ENCODE data around the gene PSMD9.

PSMD9 gene

DNA sequence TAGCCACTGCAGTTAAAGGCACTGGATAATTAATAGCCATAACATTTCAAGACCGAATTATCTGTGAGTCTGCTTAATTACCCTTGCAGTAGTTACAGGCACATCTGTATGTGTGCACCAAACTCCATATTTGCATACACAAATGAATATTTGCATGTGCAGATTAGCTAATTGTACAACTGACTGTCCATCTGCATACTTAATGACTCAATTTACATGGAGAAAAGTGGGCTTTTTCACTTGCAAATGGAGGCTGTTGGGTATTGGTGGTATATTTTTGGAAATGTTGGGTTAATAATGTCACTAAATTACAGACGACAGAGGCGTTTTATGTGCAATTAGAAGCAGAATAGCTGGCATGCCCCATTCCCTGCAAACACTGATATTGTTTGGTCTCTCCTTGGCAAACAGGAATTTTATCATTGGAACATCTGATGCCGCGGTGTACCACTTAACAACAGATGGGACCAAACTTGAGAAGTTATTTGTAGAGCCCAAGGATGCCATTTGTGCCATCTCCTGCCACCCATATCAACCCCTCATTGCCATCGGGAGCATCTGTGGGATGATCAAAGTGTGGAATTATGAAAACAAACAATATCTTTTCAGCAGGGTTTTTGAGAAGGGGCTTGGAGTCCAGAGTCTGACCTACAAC, 69.4 kb downstream of the PSMD9 start:
- DNase-seq = no peak

DNA sequence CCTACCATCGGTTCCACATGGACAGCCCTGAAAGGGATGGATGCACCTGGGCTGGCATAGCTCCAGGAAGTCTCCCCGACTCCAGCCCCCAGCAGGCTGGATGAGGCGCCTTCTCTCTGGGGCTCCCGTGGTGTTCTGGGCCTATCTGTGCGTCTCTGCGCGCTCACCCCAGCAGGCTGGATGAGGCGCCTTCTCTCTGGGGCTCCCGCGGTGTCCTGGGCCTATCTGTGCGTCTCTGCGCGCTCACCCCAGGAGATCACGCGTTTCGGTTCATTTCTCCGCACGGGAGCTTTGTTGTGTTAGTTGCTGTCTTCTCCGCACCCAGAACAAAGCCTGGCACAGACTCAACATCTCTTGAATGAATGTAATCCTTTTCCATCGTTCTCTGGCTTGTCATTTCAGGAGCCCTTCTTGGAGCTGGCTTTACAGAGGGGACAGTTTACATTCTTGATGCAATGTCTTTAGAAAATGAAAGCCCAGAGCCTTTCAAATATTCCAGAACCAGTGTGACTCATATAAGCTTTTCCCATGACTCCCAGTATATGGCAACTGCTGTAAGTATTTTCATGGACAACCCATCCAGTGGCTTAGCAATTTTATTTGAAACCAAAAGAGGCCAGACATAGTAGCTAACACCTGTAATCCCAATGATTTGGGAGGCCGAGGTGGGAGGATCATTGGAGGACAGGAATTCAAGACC, 70.1 kb downstream of the PSMD9 start:
- no peak for DNase-seq

- no peak for DNase-seq
These were observed 72.0 kb downstream of the PSMD9 start for GRCh38 chr12:121960541-121960940.

DNA sequence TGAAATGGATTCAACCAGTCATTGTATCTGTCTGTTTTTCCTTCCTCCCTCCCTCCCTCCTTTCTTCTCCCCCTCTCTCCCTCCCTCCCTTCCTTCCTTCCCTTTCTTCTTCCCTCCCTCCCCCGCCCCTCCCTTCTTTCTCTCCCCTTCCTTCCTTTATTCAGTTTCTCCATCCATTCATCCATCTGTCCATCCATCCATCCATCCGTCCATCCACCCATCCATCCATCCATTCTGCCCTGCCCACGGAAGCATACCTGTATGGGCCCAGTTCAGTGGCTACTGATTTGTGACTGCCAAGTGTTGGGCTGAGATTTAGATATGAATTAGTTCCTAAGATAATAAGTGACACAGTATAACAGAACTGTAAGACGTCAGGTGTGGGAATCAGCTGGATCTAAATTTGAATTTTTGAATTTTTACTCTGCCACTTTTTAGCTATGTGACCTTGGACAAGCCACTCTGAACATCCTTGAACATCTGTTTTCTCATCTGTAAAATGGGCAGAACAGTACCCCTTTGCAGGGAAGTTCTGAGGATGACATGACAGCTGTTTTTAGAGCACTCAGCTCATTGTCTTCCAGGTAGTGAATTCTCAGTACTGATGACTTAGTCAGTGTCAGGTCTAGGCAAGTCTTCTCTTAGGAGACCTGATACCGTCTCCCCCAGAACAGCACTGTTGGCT, 72.7 kb downstream of the PSMD9 start:
- no peak for DNase-seq

GRCh38 chr12:121963341-121964018, 74.9 kb downstream of the PSMD9 start:
- no peak for DNase-seq

DNA sequence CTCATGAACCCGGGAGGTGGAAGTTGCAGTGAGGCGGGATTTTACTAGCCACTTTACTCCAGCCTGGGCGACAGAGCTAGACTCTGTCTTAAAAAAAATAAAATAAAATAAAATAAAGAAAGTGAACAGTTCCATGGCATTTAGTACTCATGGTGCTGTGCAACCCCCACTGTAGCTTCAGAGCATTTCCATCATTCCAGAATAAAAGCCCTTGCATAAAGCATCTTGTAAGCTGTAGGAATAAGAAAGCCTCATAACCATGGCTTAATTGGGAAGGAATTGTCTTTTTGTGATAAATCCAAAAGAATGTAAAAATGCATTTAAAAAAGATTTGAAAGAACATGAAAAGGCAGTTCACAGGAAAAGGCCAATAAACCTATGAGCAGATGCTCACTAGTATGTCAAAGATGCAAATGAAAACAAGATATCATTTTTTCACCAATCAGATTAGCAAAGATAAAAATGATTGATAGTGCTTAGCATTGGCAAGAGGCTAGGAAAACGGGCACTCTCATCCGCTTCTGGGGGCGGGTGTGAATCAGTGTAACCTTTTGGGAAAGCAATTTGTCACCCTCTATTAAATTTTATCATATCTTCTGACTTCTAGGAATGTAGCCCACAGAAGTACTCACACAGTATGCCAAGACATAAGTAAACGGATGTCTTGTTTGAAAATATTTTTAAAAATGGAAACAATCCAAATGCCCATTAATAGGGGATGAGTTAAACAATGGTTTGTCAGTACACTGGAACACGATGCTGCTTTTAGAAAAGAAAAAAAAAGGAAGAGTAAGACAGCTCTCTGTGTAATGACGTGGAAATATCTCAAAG, 76.4 kb downstream of the PSMD9 start:
- peak; percentile 74 for DNase-seq

DNA sequence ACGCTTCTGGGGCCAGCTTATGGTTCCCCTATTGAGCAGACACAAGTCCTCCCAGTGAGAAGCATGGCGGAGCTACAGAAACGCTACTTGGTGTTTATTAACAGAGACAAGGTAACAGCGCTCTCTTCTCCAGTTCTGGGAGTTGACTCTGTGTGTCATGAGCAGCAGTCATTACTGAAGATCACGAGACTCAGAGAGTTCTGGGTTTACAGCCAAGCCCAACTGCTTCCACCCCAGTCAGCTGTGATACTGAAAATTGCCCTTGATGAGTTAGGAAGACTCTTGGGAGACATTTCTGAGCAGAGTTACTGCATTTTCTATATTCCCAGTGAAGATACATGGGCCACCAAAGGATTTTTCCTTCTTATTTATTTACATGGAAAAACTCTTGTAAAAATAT, 78.4 kb downstream of the PSMD9 start:
- no peak for DNase-seq
